HepG2 (cell line): ENCODE measurements around the gene DHRS4L2. TPM values are rescaled to one million over a fixed set of nuclear protein-coding genes. Genes with fewer than 3 reads are reported as not detected.
A peak's percentile ranks its signal among the peaks of the same experiment; 100 is the strongest.

Source experiments
- ARHGAP35 ChIP-seq: sonication (generic); formaldehyde crosslinking; IDR thresholded peaks from 2 replicates; pipeline ENCODE4 v1.9.0; 2022; ENCODE audit warnings: mild to moderate bottlenecking, inconsistent platforms, moderate library complexity, missing genetic modification reagents, borderline replicate concordance
- ATM ChIP-seq: fragments of 450-650 bp; IDR thresholded peaks from 2 replicates; pipeline ENCODE4 v1.7.1; 2017; ENCODE audit warnings: mild to moderate bottlenecking, borderline replicate concordance
- EHMT2 ChIP-seq: fragments of 200-600 bp; sonication (generic); IDR thresholded peaks from 2 replicates; pipeline ENCODE4 v1.7.0; 2017; ENCODE audit warnings: antibody characterized with exemption, low read depth, low read length, borderline replicate concordance
- MED1 ChIP-seq: sonication (generic); formaldehyde crosslinking; IDR thresholded peaks from 2 replicates; pipeline ENCODE4 v1.4.0; 2020; ENCODE audit warnings: missing genetic modification reagents
- NFAT5 ChIP-seq: sonication (generic); formaldehyde crosslinking; IDR thresholded peaks from 2 replicates; pipeline ENCODE4 v1.4.0; 2020; ENCODE audit warnings: missing genetic modification reagents
- NONO ChIP-seq, 2 experiments: fragments of 450-650 bp in 1 of 2; sonication (generic) in 1 of 2; formaldehyde crosslinking in 1 of 2; IDR thresholded peaks in 1 of 2; conservative IDR thresholded peaks in 1 of 2; 2 replicates each; pipeline versions ENCODE4 v1.6.1 to v1.8.0; 2017 to 2022; ENCODE audit warnings: mild to moderate bottlenecking in 1 of 2, missing genetic modification reagents in 1 of 2, moderate library complexity in 1 of 2
- RARA ChIP-seq: IDR thresholded peaks from 2 replicates; pipeline ENCODE4 v1.6.1; 2016; ENCODE audit warnings: missing genetic modification reagents, missing compliant biosample characterization
- RXRB ChIP-seq: IDR thresholded peaks from 2 replicates; pipeline ENCODE4 v1.6.1; 2016; ENCODE audit warnings: borderline replicate concordance, missing genetic modification reagents, missing compliant biosample characterization
- SIN3A ChIP-seq: IDR thresholded peaks from 2 replicates; pipeline ENCODE4 v1.6.1; 2011; ENCODE audit warnings: low read depth, mild to moderate bottlenecking, control low read depth, low read length, borderline replicate concordance
- SYNCRIP ChIP-seq: fragments of 200-400 bp; formaldehyde crosslinking; IDR thresholded peaks from 2 replicates; pipeline ENCODE4 v1.6.1; 2018; ENCODE audit warnings: mild to moderate bottlenecking, low read depth, low read length; ENCODE audit not compliant: insufficient read depth
- ZNF121 ChIP-seq: sonication (generic); formaldehyde crosslinking; IDR thresholded peaks from 2 replicates; pipeline ENCODE4 v1.5.0; 2020; ENCODE audit warnings: mild to moderate bottlenecking, missing genetic modification reagents
- ZNF260 ChIP-seq: sonication (generic); formaldehyde crosslinking; IDR thresholded peaks from 2 replicates; pipeline ENCODE4 v1.4.0; 2020; ENCODE audit warnings: missing genetic modification reagents, low read depth, mild to moderate bottlenecking, borderline replicate concordance
- ZNF281 ChIP-seq: sonication (generic); formaldehyde crosslinking; IDR thresholded peaks from 2 replicates; pipeline ENCODE4 v1.4.0; 2020; ENCODE audit warnings: missing genetic modification reagents, borderline replicate concordance
- ZNF33A ChIP-seq: sonication (generic); formaldehyde crosslinking; IDR thresholded peaks from 2 replicates; pipeline ENCODE4 v1.5.1; 2020; ENCODE audit warnings: missing genetic modification reagents, mild to moderate bottlenecking, moderate library complexity, borderline replicate concordance
- ZNF362 ChIP-seq: sonication (generic); formaldehyde crosslinking; IDR thresholded peaks from 2 replicates; pipeline ENCODE4 v1.4.0; 2020; ENCODE audit warnings: missing genetic modification reagents, mild to moderate bottlenecking, borderline replicate concordance
- ZNF431 ChIP-seq: sonication (generic); formaldehyde crosslinking; IDR thresholded peaks from 2 replicates; pipeline ENCODE4 v1.9.0; 2022; ENCODE audit warnings: missing genetic modification reagents, low read depth, mild to moderate bottlenecking, borderline replicate concordance
- ZNF460 ChIP-seq: sonication (generic); formaldehyde crosslinking; IDR thresholded peaks from 2 replicates; pipeline ENCODE4 v1.5.1; 2020; ENCODE audit warnings: missing genetic modification reagents, mild to moderate bottlenecking, borderline replicate concordance
- ZNF781 ChIP-seq: sonication (generic); formaldehyde crosslinking; IDR thresholded peaks from 2 replicates; pipeline ENCODE4 v1.5.1; 2020; ENCODE audit warnings: borderline replicate concordance, mild to moderate bottlenecking, missing genetic modification reagents; ENCODE audit errors: not compliant biosample characterization
- polyA plus RNA-seq, 8 experiments: library from polyadenylated mRNA; depleted of rRNA in 3 of 8; stranded (reverse) in 7 of 8; unstranded in 1 of 8; fragments of >200 nt; fragmentation: Illumina TruSeq in 4 of 8; extraction: Trizol in 4 of 8; gene quantifications; 2 replicates each; pipeline versions ENCODE4 v1.2.1 to v1.2.3, GENCODE V29; 2011 to 2016; ENCODE audit warnings: low read depth in 4 of 8, missing spikeins in 1 of 8, mixed read lengths in 1 of 8; ENCODE audit not compliant: insufficient read depth in 1 of 8
- total RNA-seq, 5 experiments: library from RNA; depleted of rRNA; stranded (reverse); fragments of >200 nt; fragmentation: Illumina TruSeq; extraction: Trizol; gene quantifications; 2 replicates each; pipeline ENCODE4 v1.2.3, GENCODE V29; 2016; ENCODE audit warnings: low read depth in 1 of 5

DHRS4L2 gene
- total and polyA plus RNA-seq, 2 of the 13 experiments (the other 11 are each of a cell fraction or from before 2014, with no cell fraction given): 24.7 to 38.2 TPM

- TF ChIP-seq SIN3A (peak; percentile 71; the same call in 1 of the 2 replicates), ATM (no peak), ZNF33A (CRISPR knock-in tag) (no peak), RXRB (CRISPR knock-in tag) (peak; percentile 83), EHMT2 (no peak), NONO (IDR thresholded peaks at IDR 0.05) (no peak), NONO (CRISPR knock-in tag; conservative IDR thresholded peaks at IDR 0.05) (peak; percentile 82), ZNF121 (CRISPR knock-in tag) (no peak), ZNF260 (CRISPR knock-in tag) (0 out of 2 replicates have a peak, but pooled peaks have one; percentile 57), ZNF281 (CRISPR knock-in tag) (peak; percentile 38; the same call in 1 of the 2 replicates), MED1 (CRISPR knock-in tag) (peak; percentile 59), ZNF431 (CRISPR knock-in tag) (0 out of 2 replicates have a peak, but pooled peaks have one; percentile 24), ZNF781 (CRISPR knock-in tag) (peak; percentile 89), ZNF460 (peak; percentile 62; the same call in 1 of the 2 replicates), SYNCRIP (no peak), ARHGAP35 (CRISPR knock-in tag) (peak; percentile 81; the same call in 1 of the 2 replicates), RARA (CRISPR knock-in tag) (peak; percentile 43), ZNF362 (CRISPR knock-in tag) (peak; percentile 65; the same call in 1 of the 2 replicates), NFAT5 (CRISPR knock-in tag) (no peak)
Measured at GRCh38 chr14:24036169-24036962, 47.6 kb downstream of the DHRS4L2 start (continued).
